Activated CD4-positive, alpha-beta T cell treated with anti-CD3 and anti-CD28 coated beads for 4 hours (primary cell): ENCODE data around the gene SEPTIN5.
A peak's percentile ranks its signal among the peaks of the same experiment; 100 is the strongest.
"Not testable (repeated sequence)": the region's sequence is repeated elsewhere in the genome, so short reads cannot be mapped to it uniquely, and the experiment has no call there.

Experiments used
- DNase-seq, 2 donors: peaks; one replicate each; pipeline ENCODE4 v3.0.0-alpha.2; 2020

SEPTIN5 gene

DNA sequence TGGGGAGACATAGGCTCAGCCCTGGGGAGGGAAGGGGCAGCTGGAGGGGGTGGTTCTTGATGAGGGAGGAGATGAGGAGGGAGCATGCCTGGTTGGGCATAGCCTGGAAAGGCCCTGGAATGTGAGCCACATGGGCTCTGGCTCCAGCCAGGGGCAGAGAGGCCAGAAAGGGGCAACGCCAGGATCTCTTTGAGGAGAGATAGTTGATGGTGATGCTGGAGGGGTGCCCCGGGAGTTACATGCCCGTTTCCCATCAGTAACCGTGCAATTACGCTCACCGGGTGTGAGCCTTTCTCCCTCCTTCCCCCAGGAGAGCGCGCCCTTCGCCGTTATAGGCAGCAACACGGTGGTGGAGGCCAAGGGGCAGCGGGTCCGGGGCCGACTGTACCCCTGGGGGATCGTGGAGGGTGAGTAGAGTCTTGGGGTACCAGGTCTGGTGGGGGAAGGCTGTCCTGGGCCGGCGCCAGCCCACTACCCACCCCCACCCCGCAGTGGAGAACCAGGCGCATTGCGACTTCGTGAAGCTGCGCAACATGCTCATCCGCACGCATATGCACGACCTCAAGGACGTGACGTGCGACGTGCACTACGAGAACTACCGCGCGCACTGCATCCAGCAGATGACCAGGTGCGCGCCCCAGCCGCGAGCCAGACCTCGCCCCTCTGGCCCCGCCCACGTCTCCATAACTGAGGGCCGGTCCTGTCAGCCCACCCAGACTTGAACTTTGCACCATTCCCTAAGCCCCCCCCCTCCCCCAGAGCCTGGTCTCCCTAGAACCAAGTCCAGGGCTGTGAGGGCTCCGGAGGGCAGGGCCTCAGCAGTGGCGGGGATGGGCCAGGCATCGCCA, 7.3 kb downstream of the SEPTIN5 start:
- no peak for DNase-seq

- DNase-seq = no peak
These were observed 8.1 kb downstream of the SEPTIN5 start for GRCh38 chr22:19722178-19722981.

DNA sequence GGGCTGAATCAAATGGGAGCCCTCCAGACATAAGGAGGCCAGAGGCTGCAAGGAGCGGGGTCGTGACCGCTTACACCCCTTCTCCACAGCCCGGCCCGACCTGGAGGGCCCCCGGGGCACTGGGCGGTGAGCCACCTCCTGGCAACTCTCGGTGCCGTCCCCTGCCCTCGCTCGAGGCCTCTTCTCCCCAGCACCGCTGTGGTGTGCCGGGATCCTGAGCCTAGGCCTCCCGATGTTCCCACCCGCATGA, 8.6 kb downstream of the SEPTIN5 start:
- no peak for DNase-seq

DNA sequence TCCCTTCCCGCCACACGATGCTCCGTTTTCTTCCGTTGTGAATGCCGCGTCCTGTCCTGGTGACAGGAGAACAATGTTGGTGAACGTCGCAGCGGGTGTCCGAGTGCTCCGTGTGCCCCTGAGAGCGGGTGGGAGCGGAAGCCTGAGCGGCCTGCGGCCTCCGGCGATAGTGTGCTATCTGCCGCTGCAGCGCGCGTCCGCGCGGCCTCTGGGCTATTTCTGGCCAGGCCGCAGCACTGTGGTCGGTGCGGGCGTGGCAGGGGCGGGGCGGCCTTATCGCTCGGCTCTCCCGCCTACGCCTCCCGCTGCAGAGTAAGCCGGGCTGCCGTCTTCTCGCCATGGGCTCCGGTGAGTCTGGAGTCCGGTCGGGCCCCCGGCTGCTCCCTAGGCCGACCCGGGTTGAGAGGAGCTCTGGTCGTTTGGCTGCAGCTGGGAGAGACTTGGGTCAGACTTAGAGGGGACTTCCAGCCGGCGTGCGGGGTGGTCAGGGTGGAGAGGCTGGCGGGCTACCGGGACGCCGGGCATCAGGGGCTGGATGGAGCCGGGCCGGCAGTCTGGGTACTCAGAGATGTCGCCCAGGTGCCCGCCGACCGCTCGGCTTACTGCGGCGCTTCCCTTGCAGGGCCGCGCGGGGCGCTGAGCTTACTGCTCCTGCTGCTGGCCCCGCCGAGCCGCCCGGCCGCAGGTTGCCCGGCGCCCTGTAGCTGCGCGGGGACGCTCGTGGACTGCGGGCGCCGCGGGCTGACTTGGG, 9.1 kb downstream of the SEPTIN5 start, which contains the start of gene GP1BB:
Gene GP1BB, plus strand, starts transcription at position 308 of the 751 bp plus-strand sequence. Its CDS starts 31 bp downstream, at position 339.
- DNase-seq = no peak

DNA sequence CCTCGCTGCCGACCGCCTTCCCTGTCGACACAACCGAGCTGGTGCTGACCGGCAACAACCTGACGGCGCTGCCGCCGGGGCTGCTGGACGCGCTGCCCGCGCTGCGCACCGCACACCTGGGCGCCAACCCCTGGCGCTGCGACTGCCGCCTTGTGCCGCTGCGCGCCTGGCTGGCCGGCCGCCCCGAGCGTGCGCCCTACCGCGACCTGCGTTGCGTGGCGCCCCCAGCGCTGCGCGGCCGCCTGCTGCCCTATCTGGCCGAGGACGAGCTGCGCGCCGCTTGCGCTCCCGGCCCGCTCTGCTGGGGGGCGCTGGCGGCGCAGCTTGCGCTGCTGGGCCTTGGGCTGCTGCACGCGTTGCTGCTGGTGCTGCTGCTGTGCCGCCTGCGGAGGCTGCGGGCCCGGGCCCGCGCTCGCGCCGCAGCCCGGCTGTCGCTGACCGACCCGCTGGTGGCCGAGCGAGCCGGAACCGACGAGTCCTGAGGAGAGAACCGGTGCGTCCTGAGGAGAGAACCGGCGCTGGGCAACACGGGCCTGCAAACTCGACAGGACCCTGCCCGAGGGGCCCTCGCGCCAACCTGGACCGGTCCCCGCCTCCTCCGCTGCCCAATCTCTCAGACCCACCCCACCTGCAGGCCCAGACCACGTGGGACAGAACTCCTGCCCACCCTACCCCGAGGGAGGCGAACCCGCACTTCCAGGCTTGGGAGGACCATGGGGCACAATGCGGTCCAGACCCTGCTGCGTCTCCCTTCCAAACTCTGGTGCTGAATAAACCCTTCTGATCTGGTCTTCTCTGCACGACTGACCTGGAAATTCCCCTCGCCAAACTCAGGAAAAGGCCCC, 9.9 kb downstream of the SEPTIN5 start:
- no peak for DNase-seq

GRCh38 chr22:19724927-19725661, 10.8 kb downstream of the SEPTIN5 start:
- no peak for DNase-seq

- DNase-seq = not testable (repeated sequence)
These were observed 11.9 kb downstream of the SEPTIN5 start for GRCh38 chr22:19726064-19726788.

DNA sequence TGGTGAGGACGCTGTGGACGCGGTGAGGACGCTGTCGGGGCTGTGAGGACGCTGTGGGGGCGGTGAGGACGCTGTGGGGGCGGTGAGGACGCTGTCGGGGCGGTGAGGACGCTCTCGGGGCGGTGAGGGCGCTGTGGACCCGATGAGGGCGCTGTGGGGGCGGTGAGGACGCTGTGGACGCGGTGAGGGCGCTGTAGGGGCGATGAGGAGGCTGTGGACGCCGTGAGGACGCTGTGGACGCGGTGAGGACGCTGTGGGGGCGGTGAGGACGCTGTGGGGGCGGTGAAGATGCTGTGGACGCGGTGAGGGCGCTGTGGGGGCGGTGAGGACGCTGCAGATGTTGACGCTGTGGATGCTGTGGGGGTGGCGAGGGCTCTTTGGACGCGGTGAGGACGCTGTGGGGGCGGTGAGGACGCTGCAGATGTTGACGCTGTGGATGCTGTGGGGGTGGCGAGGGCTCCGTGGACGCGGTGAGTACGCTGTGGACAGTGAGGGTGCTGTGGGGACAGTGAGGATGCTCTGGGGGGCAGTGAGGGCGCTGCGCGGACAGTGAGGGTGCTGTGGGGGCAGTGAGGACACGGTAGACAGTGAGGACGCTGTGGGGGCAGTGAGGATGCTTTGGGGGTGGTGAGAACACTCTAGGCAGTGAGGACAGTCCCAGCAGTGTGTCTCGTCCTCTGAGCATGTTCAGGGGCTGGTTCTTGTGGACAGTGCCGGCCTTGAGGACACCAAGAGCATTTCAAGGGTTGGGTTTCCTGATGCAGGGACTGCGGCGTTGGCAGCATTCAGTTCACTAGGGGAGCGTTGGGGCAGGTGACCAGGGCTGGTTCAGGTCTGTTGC, 13.2 kb downstream of the SEPTIN5 start:
- DNase-seq = no peak

DNA sequence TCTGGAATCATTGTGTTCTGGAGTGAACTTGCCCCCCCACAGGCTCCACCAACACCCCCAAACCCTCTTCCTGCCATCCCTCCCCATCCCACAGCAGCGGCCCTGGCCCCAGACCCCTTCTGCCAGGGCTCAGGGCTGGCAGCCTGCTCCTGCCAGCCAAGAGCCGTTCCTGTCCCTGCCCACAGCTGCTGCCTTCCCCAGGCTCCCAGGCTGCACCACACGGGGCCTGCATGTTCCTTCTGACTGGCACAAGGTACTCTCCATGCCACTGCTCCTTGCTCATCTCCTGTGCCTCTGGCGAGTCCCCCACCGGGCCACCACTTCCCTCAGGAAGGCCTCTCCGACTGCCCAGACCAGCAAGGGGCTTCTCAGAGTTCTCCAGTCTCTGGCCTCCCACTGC, 14.0 kb downstream of the SEPTIN5 start:
- DNase-seq = no peak

GRCh38 chr22:19728836-19729235, 14.5 kb downstream of the SEPTIN5 start:
- no peak for DNase-seq

- DNase-seq = no peak
These were observed 15.2 kb downstream of the SEPTIN5 start for GRCh38 chr22:19729507-19729906.

GRCh38 chr22:19730198-19730597, 15.9 kb downstream of the SEPTIN5 start:
- no peak for DNase-seq

- DNase-seq = peak; percentile 83 to 88
These were observed 16.5 kb downstream of the SEPTIN5 start for GRCh38 chr22:19730655-19731360.

- no peak for DNase-seq
These were observed 17.2 kb downstream of the SEPTIN5 start for GRCh38 chr22:19731361-19732135.

DNA sequence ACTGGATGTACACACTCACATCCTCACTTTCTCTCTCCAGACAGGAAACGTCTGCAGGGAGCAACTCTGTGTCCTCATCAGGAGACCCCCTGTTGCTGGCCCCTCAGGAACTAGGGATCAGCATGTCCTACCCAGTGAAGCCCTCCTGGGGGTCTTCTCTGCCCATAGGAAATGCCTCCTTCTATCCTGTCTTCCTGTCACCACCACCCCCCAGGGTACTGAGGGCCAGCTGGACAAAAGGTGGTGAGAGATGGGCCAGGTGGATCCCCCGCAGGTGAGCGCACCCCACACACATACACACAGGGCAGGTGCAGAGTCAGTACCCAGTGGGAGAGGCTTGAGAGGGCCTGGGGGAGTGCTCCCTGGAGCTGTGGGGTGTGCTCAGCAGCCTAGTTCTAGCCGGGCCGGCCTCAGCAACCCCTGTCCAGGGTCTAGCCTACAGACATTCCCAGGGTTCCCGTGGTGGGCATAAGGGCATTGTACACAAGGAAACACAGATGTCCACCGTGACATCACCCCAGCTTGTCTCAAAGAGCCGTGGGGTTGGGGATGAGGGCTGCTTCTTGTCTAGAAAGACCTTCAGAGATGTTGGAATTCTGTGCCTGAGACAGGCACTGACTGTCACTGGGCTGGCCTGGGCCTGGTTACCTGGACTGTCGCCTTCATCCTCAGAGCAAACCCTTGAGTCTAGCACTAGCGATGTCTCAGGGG, 18.3 kb downstream of the SEPTIN5 start:
- no peak for DNase-seq

GRCh38 chr22:19733755-19734154, 19.5 kb downstream of the SEPTIN5 start:
- no peak for DNase-seq

GRCh38 chr22:19734163-19734562, 19.9 kb downstream of the SEPTIN5 start:
- no peak for DNase-seq

- DNase-seq = no peak
These were observed 20.6 kb downstream of the SEPTIN5 start for GRCh38 chr22:19734837-19735382.
